HG02884 (cell line): Measurements from ENCODE around the gene B2M.

Experiments used
- ATAC-seq: cut with Tn5 transposase; IDR thresholded peaks from one replicate; pipeline ENCODE4 v1.9.1; 2021; ENCODE audit warnings: mild to moderate bottlenecking, moderate library complexity; ENCODE audit not compliant: unreplicated experiment

The B2M gene

DNA sequence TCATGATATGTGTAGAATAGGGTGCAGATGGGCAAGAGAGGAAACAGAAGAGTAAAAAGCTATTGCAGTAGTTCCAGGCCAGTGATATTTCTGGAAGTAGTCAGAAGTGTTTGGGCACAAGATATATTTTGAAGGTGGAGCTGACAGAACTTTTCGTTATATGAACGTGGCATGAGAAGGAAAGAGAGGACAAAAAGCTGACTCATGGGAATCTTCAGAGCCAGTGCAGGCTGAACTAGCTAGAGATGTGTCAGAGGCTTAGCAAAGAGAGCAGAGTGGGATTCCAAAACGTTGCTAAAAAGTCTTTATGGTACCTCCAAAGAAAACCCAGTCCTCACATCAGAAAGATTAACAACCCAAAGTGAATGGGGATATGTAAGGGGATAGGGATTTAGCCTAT lies 53.7 kb downstream of the B2M start:
- no peak for ATAC-seq
